ENCODE measurements around the gene POLR3E.

Gene POLR3E

DNA sequence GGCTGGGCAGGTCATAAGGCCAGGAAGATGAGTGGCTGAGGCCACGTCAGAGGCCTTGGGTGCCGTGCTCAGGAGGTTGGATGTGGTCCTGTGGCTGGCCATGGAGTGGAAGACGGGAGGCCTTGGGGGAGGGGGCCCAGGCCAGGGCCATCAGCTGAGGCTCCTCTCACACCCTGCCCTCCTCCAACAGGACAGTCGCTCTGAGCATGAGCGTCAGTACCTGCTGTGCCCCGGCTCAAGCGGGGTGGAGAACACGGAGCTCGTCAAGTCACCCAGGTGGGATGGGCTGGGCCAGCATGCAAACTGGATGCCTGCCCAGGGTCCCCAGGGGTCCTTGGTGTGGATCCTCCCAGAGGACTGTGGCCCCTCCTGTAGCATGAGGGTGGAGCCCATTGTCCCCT lies 19.2 kb downstream of the POLR3E start:
- no peak for DNase-seq (ENCODE audit: low spot score)

DNA sequence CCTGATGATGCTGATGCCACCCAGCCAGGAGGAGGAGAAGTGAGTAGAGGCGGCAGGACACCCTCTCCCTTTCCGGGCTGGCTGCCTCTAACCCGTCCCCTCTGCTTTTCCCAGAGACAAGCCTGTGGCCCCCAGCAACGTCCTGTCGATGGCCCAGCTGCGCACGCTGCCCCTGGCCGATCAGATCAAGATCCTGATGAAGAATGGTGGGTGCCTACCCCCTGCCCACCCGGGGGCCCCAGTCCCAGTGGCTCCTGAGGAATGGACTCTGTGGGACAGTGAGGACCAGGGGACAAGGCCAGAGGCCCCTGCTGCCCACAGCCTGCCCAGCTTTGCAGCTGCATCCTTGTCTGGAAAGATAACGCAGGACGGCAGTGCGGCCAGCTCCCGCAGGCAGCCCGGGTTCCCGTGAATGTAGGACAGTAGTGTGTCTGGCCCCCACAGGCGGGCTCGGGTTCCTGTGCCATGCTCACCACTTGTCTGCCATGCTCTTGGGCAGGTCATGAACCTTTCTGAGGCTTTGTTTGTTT lies 19.9 kb downstream of the POLR3E start:
- DNase-seq (ENCODE audit: low spot score): no peak

DNA sequence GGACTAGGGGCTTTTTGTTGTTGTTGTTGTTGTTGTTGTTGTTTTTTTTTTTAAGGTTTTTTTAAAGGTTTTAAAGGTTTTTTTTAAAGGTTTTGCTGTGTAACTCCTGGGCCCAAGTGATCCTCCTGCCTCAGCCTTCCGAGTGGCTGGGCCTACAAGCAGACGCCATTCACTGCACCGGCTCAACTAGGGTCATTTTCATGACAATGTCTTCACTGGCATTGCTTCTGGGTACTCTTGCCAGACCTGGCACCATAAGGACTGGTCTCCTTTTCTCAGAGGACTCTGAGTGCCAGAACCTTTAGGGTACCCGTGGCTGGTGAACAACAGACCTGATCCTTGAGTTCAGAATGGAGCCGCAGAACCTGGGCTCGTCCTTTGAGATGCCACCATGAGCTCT lies 20.4 kb downstream of the POLR3E start:
- no peak for DNase-seq (ENCODE audit: low spot score)

DNA sequence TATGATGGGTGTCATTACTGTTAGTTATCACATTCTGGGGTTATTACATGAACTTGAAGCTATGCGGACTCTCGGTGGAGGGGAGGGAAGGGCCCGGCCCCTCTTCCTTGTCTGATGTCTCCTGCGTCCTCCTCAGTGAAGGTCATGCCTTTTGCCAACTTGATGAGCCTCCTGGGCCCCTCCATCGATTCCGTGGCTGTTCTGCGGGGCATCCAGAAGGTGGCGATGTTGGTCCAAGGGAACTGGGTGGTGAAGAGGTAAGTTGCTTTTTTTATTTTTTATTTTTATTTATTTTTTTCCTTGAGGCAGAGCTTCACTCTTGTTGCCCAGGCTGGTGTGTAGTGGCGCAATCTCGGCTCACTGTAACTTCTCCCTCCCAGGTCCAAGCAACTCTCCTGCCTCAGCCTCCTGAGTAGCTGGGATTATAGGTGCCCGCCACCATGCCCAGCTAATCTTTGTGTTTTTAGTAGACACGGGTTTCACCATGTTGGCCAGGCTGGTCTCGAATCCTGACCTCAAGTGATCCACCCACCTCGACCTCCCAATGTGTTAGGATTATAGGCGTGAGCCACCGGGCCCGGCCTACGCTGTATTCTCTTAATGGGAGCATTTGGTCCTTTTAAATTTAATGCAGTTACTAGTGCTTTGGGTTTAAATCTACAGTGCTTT lies 21.6 kb downstream of the POLR3E start:
- DNase-seq (ENCODE audit: low spot score): peak; percentile 58

DNA sequence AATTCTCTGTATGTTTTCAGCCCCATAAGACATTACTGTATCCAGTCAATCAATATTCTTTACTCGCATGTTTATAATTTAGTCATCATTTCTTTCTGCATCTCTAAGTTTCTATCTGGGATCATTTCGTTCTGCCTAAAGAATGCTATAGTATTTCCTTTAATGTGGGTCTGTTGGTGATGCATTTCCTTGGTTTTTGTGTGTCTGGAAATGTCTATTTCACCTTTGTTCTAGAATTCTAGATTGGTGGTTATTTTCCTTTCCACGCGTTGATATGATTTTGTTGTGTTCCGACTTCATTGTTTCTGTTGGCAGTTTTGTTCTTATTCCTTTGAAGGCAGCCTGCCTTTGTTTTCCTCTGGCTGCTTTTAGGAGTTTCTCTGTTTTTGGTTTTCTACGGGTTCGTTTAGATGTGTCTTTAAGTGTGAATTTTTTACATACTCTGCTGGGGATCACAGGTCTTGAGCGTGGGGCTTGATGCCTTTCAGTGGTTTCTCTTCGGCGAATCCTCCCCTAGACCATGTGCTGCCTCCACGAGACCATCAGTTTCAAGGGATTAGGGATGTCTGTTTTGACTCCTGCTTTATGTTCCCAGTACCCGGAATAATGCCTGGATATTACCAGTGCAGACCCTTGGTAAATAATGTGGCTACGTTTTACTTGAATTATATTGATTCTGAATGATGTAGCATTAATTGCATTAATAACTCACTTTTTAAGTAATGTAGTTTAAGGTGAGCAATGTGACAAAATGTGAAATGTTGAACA lies 23.5 kb downstream of the POLR3E start:
- no peak for DNase-seq (ENCODE audit: low spot score)

DNA sequence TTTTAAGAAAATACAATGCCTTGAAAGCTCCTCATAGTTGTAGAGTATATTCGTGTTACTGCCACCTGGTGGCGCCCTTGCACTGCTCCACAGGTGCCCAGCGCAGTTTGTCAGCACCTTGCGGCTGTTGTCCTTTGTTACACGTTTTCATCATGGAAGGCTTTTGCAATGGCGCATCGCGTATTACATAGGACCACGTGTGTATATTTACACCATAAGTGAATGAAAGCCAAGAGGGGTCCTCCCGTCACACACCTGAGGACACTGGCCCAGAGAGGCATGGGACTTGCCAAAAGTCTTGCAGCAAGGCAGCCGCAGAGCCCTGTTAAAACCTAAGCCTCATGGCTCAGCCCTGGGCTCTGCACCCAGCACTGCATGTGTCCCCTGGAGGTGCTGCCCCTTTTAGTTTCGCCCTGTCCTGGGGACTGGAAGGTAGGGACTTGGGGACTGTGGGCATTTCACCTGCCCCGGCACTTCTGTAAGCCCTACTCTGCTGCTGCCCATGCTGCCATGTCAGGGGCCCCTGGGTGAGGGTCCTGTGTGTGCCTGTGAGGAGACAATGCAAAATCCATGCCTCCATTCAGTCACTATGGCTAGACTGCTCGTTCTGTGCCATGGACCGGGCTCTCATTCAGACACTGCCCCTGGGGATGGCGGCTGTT lies 24.3 kb downstream of the POLR3E start:
- peak; percentile 73 for DNase-seq (ENCODE audit: low spot score)

DNA sequence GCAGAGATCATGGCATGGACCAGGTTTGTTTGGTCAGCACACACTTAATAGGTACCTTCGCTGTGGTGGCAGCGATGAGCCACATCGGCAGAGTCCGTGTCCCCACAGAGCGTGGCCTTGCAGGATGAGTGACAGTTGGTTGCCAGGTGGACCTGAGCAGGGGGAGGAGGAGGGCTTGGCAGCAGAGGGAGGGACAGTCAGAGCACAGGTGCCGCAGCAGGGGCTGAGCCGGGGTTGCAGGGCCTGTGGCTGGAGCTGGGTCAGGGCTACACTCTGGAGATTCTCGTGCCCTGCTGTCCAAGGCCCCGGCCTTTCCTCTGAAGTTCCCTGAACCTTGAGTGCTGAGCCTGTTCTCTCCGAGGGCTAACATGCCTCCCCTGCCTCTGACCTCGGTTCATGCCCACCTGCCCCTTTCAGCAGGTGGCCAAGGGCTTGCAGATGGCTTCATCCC lies 24.8 kb downstream of the POLR3E start:
- no peak for DNase-seq (ENCODE audit: low spot score)

DNA sequence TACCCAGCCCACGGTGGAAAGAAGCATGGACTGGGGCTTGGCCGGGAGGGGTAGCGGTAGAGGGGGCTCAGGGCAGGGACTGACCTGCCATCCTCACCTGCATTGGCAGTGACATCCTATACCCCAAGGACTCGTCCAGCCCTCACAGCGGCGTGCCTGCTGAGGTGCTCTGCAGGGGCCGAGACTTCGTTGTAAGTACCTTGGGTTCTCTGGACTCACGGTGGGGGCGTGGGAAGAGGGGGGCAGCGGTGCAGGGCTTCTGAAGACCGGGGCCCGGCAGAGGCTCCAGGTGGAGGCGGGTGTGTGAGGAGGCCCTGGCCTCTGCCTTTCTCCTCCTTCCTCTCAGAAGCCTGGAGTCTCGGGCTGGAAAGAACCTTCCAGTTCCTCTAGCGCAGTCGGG lies 25.5 kb downstream of the POLR3E start:
- no peak for DNase-seq (ENCODE audit: low spot score)

DNA sequence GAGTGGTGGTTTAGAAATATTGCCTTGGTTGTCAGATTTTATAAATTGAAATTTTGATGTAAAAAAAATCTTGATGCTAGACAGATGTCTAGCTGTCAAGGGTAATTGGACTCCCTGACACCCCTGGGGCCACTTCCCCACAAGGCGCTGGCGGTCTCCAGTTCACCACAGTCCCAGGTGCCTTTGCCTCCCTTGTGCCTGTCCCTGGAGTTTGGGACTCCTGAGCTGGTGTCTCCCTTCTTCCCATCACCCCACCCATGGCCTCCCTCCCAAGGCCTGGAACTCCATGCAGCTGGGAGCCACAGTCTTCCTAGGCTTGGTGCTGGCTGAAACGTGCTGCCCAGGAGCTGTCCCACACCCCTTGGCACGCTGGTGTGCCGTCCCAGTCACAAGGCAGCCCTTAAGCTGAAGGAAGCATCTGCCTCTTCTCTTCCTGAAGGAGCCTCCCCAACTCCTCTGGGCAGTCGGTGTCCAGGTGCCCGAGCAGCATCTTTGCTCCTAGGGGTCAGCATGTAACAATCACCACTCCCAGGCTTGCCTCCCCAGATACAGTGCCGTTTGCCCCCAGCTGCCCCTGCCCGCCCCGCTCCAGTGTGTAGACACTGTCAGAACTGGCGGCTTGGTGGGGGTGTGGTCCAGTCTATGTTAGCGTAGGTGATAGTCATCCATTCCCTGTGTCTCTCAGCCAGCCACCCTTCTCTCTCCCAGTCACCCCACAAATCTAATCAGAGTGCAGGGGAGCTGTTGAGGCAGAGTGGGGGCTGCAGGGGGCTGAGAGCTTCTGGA lies 26.2 kb downstream of the POLR3E start:
- DNase-seq (ENCODE audit: low spot score): no peak

DNA sequence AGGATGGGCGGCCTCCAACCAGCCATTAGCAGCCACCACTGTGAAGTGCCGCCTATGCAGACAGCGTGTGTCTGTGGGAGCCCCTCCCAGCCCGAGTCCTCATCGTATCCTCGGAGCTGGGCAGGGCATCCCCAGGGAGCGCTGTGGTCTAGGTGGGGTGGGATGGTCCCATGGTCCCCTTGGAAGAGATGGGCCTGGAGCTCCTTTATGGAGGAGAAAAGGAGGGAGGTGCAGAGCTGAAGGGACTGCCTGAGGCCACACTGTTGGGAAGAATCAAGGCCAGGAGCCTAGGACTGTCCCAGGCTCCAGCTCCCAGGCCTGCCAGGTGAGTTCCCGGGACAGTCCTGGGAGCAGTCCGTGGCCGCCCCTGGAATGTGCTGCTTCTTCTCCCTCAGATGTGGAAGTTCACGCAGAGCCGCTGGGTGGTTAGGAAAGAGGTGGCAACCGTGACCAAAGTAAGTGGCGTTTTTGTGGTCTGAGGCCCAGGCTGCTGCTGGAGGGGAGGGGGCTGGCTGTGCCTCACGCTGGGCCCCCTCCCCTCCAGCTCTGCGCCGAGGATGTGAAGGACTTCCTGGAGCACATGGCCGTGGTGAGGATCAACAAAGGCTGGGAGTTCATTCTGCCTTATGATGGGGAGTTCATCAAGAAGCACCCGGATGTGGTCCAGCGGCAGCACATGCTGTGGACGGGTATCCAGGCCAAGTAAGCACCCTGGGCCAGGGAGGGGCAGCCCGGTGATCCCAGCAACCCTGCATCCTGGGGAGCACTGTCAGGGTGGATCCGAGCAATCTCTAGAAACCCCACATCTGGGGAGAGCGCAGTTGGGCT lies 27.0 kb downstream of the POLR3E start:
- DNase-seq (ENCODE audit: low spot score): no peak

DNA sequence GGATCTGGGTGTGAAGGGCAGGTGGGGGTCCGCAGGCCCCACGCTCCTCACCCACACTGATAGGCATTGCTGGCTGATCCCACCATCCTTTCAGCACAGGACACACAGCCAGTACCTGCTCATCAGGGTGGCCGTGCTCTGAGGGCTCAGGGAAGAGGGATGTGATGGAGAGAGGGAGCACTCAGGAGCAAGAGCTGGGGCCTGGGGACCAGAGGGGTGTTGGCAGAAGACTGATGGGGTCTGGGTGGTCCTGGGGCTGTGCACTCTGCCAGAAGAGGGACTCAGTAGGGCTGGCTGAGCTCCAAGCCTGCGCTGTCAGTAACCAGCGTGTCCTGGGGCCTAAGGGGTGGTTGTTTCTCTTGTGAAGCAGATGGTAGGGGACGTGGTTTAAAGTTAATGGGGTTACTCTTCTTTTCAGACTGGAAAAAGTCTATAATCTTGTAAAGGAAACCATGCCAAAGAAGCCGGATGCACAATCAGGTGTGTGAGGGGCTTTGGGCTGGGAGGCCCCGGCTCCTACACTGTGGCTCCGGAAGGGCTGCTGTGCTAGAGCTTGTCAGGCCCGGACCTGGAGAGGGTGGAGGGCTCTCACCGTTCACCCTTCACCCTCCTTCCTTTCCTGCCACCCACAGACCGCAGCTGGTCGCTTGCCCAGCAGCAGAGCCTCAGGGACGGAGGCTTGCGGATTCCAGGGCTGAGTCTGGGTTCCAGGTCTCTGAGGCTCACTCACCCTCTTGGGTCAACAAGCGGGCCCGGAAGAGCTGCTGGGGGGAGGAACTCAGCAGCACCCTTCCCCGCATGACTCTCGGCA lies 27.8 kb downstream of the POLR3E start:
- DNase-seq (ENCODE audit: low spot score): no peak

DNA sequence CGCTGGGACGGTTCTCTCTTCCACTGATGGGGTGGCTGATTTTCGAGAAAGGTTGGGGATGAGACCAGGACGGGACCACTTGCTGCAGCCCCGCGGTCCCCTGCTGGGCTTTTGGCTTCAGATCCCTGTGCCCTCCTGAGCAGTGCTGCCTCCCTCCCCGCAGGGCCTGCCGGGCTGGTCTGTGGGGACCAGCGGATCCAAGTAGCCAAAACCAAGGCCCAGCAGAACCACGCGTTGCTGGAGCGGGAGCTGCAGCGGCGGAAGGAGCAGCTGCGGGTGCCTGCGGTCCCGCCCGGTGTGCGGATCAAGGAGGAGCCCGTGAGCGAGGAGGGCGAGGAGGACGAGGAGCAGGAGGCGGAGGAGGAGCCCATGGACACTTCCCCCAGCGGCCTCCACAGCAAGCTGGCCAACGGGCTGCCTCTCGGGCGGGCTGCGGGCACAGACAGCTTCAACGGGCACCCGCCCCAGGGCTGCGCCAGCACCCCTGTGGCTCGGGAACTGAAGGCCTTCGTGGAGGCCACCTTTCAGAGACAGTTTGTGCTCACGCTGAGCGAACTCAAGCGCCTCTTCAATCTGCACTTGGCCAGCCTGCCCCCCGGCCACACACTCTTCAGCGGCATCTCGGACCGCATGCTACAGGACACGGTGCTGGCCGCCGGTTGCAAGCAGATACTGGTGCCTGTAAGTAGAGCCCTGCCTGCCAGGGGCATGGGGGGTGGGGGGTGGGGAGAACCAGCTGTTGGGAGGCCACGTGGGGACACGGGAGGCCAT lies 28.6 kb downstream of the POLR3E start:
- no peak for DNase-seq (ENCODE audit: low spot score)

DNA sequence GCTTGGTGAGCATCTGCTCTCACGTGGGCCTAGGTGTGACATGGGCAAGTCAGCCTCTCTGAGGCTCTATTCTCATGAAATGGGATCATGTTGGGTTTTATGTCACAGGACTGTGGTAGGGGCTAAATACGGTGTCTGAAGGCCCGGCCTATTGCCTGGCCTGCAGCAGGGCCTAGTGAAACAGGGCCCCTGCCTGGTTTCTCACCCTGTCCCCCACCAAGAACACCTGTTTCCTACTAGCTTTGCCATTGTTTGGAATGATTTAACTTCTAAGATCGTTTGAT lies 29.1 kb downstream of the POLR3E start:
- DNase-seq (ENCODE audit: low spot score): no peak

DNA sequence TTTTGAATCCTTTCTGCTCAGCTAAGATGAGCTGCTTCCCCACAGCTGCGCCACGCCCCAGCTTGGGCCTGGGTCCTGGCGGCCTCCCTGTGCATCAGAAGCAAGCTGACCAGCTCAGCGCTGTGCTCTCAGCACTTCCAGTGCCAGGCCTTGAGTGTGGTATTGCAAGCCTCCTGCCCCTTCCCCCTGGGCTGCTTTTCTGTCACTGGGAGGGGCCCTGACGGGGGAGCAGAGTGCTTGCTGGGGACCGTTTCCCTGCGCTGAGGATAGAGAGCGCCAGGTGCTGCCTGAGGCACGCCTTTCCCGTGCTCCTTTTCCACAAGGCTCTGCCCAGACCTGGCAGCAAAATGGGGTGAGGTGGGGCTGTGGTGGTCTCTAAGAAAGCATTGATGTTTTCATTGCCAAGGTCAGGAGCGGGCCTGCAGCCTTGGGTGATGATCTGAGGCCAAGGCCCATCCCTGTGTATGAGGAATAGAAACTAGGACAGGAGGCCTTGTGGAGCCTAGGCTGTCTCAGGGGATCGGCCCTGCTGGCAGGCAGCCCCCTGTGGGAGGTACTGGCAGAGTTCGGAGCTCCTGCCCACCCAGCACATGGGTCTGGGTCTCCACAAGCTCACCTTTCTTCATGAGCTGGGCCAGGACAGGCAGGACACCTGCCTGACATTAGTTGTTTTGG lies 29.7 kb downstream of the POLR3E start:
- no peak for DNase-seq (ENCODE audit: low spot score)

DNA sequence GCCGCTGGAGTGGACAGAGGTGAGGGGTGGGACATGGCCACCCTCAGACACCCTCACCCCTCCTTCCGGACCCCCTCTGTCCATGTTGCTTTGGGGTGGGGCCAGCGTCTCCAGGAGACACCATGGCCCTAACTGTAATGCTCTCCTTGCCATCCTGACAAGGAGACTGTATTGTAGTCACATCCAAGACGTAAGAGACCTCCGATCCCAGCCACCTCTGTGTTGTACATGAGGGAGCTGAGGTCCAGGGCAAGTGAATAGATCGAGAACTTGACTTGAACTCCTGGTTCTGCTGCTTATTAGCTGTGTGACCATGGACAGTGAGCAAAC lies 30.2 kb downstream of the POLR3E start:
- DNase-seq (ENCODE audit: low spot score): no peak

DNA sequence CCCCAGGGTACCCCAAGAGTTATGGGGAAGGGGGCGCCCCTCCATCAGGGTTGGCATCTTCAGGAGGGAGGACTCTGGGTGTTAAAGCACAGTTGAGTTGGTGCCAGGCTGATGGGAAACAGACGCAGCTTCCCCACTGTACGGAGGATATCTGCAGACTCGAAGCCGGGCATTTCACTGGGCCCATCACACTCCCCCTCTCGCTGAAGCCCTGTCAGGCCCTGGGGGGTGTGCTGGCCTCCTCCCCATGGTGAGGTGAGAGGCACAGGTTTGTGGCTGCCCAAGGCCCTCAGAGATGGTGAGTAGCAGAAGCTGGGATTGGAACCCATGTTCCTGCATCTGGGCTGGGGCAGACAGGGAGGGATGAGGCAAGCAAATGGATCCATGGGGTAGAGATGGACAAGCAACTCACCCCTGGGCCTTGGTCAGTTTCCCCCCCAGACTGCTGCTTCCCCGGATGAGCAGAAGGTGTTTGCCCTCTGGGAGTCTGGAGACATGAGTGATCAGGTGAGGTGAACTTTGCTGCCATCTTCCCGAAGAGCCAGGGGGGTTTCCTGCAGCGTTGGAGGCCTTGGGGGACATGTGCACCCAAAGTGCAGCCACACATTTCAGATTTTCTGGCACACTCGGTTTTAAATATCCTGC lies 31.0 kb downstream of the POLR3E start:
- DNase-seq (ENCODE audit: low spot score): no peak

DNA sequence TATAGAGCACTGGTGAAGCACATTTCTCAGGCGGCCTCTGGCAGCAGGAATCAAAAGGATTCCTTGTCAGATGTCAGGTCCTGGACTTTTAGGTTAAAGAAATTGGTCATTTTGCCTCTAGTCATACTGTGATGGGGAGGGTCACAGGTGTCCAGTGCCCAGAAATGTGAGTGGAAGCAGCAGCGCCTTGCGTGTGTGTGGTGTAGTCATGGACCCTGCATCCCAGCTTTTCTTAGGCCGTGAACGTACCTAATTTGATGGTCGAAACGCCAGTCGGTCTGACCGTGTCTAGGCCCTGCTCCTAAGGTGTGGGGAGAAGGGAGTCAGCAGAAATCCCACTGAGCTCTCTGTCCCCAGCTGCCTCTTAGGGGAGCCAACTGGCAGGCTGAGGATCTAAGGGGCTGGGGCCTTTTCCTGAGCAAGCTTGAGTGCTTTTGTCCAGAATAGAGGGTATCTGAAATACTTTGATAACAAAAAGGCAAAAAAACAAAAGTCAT lies 32.0 kb downstream of the POLR3E start:
- no peak for DNase-seq (ENCODE audit: low spot score)

DNA sequence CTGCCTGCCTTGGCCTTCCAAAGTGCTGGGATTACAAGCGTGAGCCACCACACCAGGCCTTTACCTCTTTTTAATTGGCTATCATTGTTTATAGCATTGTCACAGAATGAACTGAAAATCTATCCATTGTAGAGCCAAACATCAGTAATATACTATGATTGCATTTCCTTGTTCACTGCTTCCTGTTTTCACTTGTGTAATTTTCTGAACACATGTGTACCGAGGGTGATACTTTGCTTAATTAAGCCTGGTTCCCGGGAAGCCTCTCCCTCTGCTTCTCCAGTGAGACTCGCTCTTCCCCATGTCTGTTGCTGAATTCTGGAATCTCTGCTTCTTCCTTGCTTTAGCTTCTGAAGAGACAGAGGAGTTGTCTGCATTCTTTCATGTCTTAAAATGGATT lies 33.1 kb downstream of the POLR3E start:
- no peak for DNase-seq (ENCODE audit: low spot score)

All from hematopoietic multipotent progenitor cell treated with erythropoietin and hydrocortisone succinate and interleukin-3 and kit ligand, for 15 days (in vitro differentiated cells).